ENCODE measurements around the gene DDX25.

DDX25 gene

GRCh38 chr11:125958872-125959400, 54.6 kb downstream of the DDX25 start:
- no peak for TF ChIP-seq CTCF (IDR thresholded peaks at IDR 0.05; ENCODE audit: low read depth, low read length)
- no peak overlapping the region for H3K4me3 ChIP-seq (ENCODE audit: low read depth, low read length)

- TF ChIP-seq CTCF (IDR thresholded peaks at IDR 0.05; ENCODE audit: low read depth, low read length), result no peak
- no peak overlapping the region for H3K4me3 ChIP-seq (ENCODE audit: low read depth, low read length)
Measured at GRCh38 chr11:125959511-125959910, 55.2 kb downstream of the DDX25 start.

- no peak for TF ChIP-seq CTCF (IDR thresholded peaks at IDR 0.05; ENCODE audit: low read depth, low read length)
Measured at GRCh38 chr11:125959931-125960330, 55.6 kb downstream of the DDX25 start.

GRCh38 chr11:125960771-125961170, 56.5 kb downstream of the DDX25 start:
- TF ChIP-seq CTCF (IDR thresholded peaks at IDR 0.05; ENCODE audit: low read depth, low read length), result no peak
- H3K4me3 ChIP-seq (ENCODE audit: low read depth, low read length), result no peak overlapping the region

More at GRCh38 chr11:125959931-125960330, 55.6 kb downstream of the DDX25 start:
- H3K4me3 ChIP-seq (ENCODE audit: low read depth, low read length), result no peak overlapping the region

GRCh38 chr11:125967515-125967914, 63.2 kb downstream of the DDX25 start:
- TF ChIP-seq CTCF (IDR thresholded peaks at IDR 0.05; ENCODE audit: low read depth, low read length), result no peak
- H3K4me3 ChIP-seq (ENCODE audit: low read depth, low read length), result no peak overlapping the region

GRCh38 chr11:125968354-125968753, 64.0 kb downstream of the DDX25 start:
- TF ChIP-seq CTCF (IDR thresholded peaks at IDR 0.05; ENCODE audit: low read depth, low read length), result no peak
- no peak overlapping the region for H3K4me3 ChIP-seq (ENCODE audit: low read depth, low read length)

- no peak for TF ChIP-seq CTCF (IDR thresholded peaks at IDR 0.05; ENCODE audit: low read depth, low read length)
- no peak overlapping the region for H3K4me3 ChIP-seq (ENCODE audit: low read depth, low read length)
Measured at GRCh38 chr11:125971618-125972017, 67.3 kb downstream of the DDX25 start.
